Colonic mucosa (tissue), 4 donors: ENCODE results near the gene SLC1A3. TPM values are rescaled to one million over a fixed set of nuclear protein-coding genes. Genes with fewer than 3 reads are reported as not detected.

ENCODE experiments used
- DNase-seq: peaks from one replicate; pipeline ENCODE4 v3.0.0-alpha.2; 2020
- H3K27ac ChIP-seq: fragments of 200-600 bp; one replicate; pipeline ENCODE4 v1.8.0; 2021
- H3K27me3 ChIP-seq: fragments of 200-600 bp; one replicate; pipeline ENCODE4 v1.8.0; 2021
- H3K36me3 ChIP-seq: fragments of 200-600 bp; one replicate; pipeline ENCODE4 v1.8.0; 2021
- H3K4me1 ChIP-seq: fragments of 200-600 bp; one replicate; pipeline ENCODE4 v1.8.0; 2021; ENCODE audit warnings: mild to moderate bottlenecking
- H3K4me3 ChIP-seq: fragments of 200-600 bp; one replicate; pipeline ENCODE4 v1.8.0; 2021
- H3K9ac ChIP-seq, 2 donors: one replicate each; pipeline ENCODE4 v1.7.0; 2013; ENCODE audit warnings: control low read depth in 2 of 2, low read depth in 2 of 2, low read length in 2 of 2
- H3K9me3 ChIP-seq: fragments of 200-600 bp; one replicate; pipeline ENCODE4 v1.8.0; 2021
- intact Hi-C: fragments of 100-400 bp; cut with DNase I; formaldehyde crosslinking; loops from one replicate; pipeline ENCODE4 v1.14.1; 2022
- total RNA-seq, 2 donors: library from RNA; stranded (reverse); fragmentation: NEBNext Ultra II Directional in 1 of 2; extraction: Animal tissue kit (Norgen Biotek cat#: 25700) in 1 of 2; gene quantifications; one replicate each; pipeline ENCODE4 v1.2.1, GENCODE V29; 2021
- TF ChIP-seq, protein P1 (sequence below): fragments of 200-600 bp; IDR thresholded peaks from one replicate; pipeline ENCODE4 v1.8.0; 2022; ENCODE audit warnings: antibody characterized with exemption, mild to moderate bottlenecking
- donor health status: healthy.
- donor health status: DM: no; HTN: no; CAD: no.
- donor health status: DM: no; HTN: no; CAD: no.

SLC1A3 gene
- total RNA-seq, 2 donors from 2014 or later: 0.50 to 1.9 TPM

DNA sequence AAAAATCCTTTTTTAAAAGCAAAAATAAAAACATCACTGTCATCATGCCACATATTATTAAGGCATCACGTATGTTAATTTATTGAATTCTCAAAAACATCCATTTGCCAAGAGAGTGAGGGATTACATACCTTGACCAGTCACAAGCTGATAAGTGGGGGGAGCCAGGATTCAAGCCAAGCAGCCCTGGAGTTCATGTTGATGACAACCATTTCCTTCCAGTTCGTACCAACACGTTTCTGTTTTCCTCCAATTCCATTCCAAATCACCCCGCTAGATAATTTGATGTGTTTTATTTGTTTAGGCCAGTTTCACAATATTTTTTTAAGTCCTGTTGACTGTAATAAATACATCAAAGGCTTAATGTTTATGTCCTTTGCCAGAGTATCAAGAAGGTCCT, 53.0 kb downstream of the SLC1A3 start:
- Histone ChIP-seq H3K4me1 (no peaks in the 10 kb centered on the region), H3K36me3 (no peaks in the 10 kb centered on the region), H3K27me3 (no peaks in the 10 kb centered on the region), H3K9me3 (no peaks in the 10 kb centered on the region), H3K9ac (no peak overlapping the region), H3K27ac (no peak overlapping the region), H3K4me3 (no peak overlapping the region)
- TF ChIP-seq, protein P1, sequence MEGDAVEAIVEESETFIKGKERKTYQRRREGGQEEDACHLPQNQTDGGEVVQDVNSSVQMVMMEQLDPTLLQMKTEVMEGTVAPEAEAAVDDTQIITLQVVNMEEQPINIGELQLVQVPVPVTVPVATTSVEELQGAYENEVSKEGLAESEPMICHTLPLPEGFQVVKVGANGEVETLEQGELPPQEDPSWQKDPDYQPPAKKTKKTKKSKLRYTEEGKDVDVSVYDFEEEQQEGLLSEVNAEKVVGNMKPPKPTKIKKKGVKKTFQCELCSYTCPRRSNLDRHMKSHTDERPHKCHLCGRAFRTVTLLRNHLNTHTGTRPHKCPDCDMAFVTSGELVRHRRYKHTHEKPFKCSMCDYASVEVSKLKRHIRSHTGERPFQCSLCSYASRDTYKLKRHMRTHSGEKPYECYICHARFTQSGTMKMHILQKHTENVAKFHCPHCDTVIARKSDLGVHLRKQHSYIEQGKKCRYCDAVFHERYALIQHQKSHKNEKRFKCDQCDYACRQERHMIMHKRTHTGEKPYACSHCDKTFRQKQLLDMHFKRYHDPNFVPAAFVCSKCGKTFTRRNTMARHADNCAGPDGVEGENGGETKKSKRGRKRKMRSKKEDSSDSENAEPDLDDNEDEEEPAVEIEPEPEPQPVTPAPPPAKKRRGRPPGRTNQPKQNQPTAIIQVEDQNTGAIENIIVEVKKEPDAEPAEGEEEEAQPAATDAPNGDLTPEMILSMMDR: no peak
- intact Hi-C loops: no loop called here
- DNase-seq: no peak

DNA sequence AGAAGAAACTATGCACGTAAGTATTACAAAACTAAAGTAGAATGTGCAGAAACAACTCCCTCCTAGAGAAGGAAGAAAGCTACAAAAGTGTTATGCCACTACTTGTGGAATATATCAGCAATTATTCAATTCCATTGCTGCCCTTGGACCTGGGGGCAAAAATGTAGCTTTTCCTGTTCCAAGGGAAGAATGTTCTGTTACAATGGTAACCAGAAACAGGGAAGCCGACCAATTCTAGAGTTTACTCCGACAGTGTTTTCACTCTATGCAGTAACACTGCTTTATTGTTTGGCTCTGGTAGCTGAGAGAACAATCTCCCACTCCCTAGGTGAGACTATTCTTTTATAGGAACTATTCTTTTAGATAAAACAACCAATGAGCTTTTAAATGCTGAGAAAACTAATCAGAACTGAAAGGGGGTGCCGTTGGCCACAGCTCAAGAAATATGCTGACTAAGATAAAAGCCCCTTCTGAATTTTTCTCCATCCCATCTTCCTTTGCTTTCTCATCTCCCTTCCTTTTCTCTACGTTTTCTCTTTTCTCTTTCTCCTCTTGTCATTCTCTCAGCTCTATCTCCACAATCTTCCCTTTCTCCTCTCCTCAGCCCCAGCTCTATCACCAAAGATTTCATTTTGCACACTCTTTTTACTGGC, 54.1 kb downstream of the SLC1A3 start:
- DNase-seq: no peak
- intact Hi-C loops: no loop called here
- no peaks in the 10 kb centered on the region for H3K9me3 ChIP-seq
- H3K4me1 ChIP-seq: no peaks in the 10 kb centered on the region
- no peak overlapping the region for H3K27ac ChIP-seq
- TF ChIP-seq, protein P1: no peak
- no peak overlapping the region for H3K9ac ChIP-seq
- no peaks in the 10 kb centered on the region for H3K27me3 ChIP-seq
- no peak overlapping the region for H3K4me3 ChIP-seq
- no peaks in the 10 kb centered on the region for H3K36me3 ChIP-seq

DNA sequence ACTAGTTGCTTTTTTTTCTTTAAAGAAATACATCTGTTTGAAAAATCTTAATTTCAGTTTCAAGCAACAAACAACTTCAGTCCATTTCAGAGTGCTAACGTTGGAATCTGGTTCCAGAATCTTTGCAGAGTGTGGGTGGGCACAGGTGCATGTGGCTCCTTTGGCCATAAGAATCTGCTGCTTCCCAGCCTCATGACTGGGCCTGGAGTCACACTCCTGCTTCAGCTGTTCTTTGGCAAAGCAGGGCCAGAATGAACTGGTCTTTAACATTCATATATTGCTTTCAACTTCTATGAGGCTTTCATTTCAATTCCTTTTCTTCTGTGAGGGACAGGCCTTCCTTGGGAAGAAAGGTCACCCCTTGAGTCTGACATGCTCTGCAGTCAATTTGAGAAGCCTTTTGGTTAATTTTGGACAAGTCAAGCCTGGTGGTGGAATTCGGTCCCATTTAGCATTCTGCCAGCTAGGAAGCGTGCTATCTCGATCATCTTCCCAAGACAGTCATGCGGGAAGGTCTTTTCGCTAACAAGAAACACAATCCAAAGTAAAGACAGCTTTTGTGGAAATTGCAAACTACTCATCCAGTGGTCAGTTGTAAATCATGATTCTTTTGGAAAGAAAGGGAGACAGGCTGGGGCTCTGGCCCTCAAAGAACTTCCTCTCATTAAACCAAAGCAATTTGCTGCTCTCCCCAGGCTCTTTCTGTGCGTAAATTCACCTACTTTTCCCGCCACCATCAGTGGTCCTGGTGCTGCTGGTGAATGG, 55.2 kb downstream of the SLC1A3 start:
- no peaks in the 10 kb centered on the region for H3K4me1 ChIP-seq
- intact Hi-C loops: no loop called here

DNA sequence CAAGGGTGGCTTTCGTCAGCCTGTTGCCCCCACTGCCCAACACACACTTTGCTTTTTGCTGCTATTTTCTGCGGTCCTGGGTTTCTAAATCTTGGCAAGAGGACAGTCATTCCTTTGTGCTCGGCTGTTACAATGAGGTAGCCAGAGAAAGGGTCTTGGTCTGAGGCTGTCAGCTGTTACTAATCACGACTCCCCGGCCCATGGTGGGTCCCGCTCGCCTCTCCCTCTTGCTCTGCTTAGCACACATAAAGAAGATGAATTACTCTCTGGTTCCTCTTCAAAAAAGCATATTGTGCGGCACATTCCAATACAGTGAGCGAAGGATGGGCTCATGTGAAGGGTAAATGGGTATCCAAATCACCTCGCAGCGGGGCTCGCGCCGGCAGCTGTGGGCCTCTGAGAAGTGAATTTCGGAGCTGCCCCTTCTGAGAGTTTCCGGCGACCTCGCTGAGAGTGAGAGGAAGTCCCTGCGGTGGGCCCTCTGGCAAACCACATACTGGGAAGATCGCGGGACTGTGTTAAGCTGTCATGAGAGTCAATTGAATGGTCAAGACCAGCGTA, 56.0 kb downstream of the SLC1A3 start:
- Histone ChIP-seq H3K36me3 (no peaks in the 10 kb centered on the region), H3K27ac (no peak overlapping the region), H3K27me3 (no peaks in the 10 kb centered on the region), H3K9ac (no peak overlapping the region), H3K9me3 (no peaks in the 10 kb centered on the region), H3K4me1 (no peaks in the 10 kb centered on the region), H3K4me3 (no peak overlapping the region)
- DNase-seq: no peak
- intact Hi-C loops: no loop called here
- TF ChIP-seq, protein P1: no peak

More for the DNA sequence above, 55.2 kb downstream of the SLC1A3 start:
- TF ChIP-seq, protein P1: no peak
- H3K27ac ChIP-seq: no peak overlapping the region
- H3K9ac ChIP-seq: no peak overlapping the region
- H3K9me3 ChIP-seq: no peaks in the 10 kb centered on the region
- DNase-seq: no peak
- H3K36me3 ChIP-seq: no peaks in the 10 kb centered on the region
- H3K27me3 ChIP-seq: no peaks in the 10 kb centered on the region
- H3K4me3 ChIP-seq: no peak overlapping the region

DNA sequence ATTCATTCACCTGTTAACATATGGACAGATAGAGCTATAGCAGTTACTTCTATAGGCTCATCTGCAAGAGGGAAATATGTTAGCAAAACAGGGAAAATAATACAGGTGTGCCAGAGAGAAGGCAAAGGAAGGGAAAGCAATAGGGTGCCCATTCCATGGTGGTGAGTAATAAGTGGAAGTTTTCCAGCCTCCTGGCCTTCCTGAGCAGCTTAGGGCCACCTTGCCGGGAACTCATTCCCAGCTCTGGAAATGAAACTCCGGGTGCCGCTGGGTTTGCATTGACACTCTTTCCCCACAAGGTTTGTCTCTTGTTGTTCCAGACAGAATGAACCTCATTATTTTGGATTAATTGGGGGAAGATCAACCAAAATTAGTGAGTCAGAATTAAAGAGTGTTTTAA, 58.4 kb downstream of the SLC1A3 start:
- TF ChIP-seq, protein P1: no peak

More for the DNA sequence above, 58.4 kb downstream of the SLC1A3 start:
- Histone ChIP-seq H3K27me3 (no peaks in the 10 kb centered on the region), H3K9ac (no peak overlapping the region), H3K4me3 (no peak overlapping the region), H3K27ac (no peak overlapping the region), H3K36me3 (no peaks in the 10 kb centered on the region), H3K9me3 (no peaks in the 10 kb centered on the region), H3K4me1 (no peaks in the 10 kb centered on the region)
- intact Hi-C loops: no loop called here
- no peak for DNase-seq
